Fibroblast of skin of right quadriceps (primary cell): ENCODE data around the gene CFAP298.
"Not testable (repeated sequence)": the region's sequence is repeated elsewhere in the genome, so short reads cannot be mapped to it uniquely, and the experiment has no call there.

Experiments used
- DNase-seq: peaks from one replicate; pipeline ENCODE4 v3.0.0-alpha.2; 2013

The CFAP298 gene

DNA sequence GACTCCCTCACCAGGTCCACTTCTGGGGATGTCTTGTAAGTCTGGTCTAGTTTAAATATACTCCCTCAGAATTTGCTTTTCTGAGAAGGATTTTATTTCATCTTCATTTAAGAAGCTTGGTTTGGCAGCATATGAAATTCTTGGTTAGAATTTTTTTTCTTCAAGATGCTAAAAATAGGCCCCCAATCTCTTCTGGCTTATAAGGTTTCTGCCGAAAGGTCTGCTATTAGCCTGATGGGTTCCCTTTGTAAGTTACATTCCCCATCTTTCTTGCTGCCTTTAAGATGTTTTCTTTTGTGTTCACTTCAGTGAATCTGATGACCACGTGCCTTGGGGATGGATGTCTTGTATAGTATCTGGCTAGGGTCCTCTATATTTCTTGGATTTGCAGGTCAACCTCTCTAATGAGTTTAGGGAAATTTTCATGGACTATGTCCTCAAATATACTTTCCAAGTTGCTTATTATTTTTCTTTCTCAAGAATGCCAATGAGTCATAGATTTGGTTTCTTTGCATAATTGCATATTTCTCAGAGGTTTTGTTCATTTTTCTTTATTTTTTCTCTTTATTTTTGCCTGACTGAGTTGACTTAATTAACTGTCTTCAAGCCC is 46.2 kb downstream of the CFAP298 start:
- DNase-seq, result peak; percentile 6

DNA sequence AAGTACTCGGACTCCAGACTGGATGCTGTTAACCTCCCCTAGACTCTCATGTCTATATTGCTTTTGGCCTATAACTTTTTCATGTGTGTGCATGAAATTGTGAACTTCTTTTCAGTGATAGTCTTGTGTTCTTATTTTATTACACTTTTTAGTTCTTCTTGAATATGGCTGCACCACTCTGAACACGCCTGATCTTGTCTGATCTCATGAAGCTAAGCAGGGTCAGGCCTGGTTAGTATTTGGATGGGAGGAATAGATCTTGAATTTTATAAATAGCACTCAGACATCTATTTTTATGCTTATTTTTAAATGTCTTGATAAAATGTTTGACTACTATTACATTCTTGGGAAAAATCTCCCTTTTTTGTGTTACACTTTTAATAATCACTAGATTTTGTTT is 49.3 kb downstream of the CFAP298 start:
- DNase-seq, result no peak

- DNase-seq, result peak; percentile 75
These were observed 49.8 kb downstream of the CFAP298 start for GRCh38 chr21:32562426-32562825.

GRCh38 chr21:32561476-32561875 is 50.7 kb downstream of the CFAP298 start:
- DNase-seq, result not testable (repeated sequence)

DNA sequence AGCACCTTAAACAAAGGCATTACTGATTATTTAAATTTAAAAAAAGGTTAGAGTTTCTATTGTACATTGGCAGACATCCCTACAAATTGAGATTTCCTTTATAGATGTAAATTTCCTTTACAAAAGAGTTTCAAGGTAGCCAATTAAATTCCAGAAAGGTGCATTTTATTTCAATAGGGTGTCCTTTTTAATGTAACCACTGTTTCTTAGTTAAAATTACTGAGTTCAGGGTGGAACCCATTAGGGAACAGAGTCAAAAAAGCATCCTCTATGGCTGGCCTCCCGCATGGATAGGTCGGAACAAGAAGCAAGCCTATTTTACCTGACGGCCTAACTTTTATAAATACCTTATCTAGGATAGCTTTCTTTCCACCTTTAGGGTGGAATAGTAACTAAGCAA is 51.3 kb downstream of the CFAP298 start:
- DNase-seq, result no peak

- DNase-seq, result no peak
These were observed 53.1 kb downstream of the CFAP298 start for GRCh38 chr21:32559006-32559610.

DNA sequence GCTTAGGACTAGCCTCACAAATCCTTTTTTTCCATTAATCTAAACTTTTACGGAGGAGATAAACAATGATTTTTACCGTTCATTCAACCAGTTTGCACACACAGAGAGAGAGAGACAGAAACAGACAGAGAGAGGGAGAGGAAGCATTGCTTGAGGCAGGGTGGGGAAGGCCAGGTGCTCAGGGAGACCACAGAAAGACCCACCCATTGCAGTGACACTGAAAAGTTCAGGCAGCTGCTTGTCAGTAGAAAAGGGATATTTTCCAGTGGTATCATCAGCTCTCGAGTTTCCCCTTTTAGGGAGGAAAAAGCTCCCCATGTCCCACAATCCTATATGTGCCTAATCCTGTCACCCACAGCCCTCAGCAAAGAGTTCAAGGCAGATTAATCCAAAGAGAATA is 54.1 kb downstream of the CFAP298 start:
- no peak for DNase-seq

- DNase-seq, result peak; percentile 24
These were observed 57.1 kb downstream of the CFAP298 start for GRCh38 chr21:32554832-32555638.

DNA sequence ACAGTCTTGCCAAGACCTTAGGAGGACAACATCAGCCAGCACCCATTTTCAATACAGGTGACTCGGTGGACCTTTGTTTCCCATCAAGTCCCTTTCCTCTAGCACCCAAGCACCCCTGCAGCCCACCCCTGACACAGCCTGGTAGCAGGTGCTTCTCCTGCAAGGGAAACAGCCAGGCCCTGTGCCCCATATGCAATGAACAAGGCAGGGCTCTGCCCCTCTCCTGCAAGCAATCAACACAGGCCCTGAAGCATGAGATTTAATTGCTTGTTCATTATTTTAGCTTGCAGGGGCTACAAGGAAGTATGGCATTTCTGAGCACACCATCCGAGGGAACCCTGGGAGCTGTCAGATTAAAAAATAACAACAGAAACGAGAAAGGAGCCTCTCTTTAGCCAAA is 62.3 kb downstream of the CFAP298 start:
- no peak for DNase-seq

- no peak for DNase-seq
These were observed 62.7 kb downstream of the CFAP298 start for GRCh38 chr21:32549440-32549839.
